GM18907 (cell line): ENCODE data around the gene STRA8.
A peak's percentile ranks its signal among the peaks of the same experiment; 100 is the strongest.

Experiments
- ATAC-seq: cut with Tn5 transposase; IDR thresholded peaks from one replicate; pipeline ENCODE4 v1.9.1; 2021; ENCODE audit warnings: mild to moderate bottlenecking, moderate library complexity; ENCODE audit not compliant: unreplicated experiment

The STRA8 gene

GRCh38 chr7:135262623-135263320 lies 29.1 kb downstream of the STRA8 start:
- ATAC-seq = no peak

GRCh38 chr7:135263321-135263970 lies 29.8 kb downstream of the STRA8 start:
- ATAC-seq = no peak

GRCh38 chr7:135265637-135266036 lies 32.0 kb downstream of the STRA8 start:
- no peak for ATAC-seq

GRCh38 chr7:135269921-135270320 lies 36.3 kb downstream of the STRA8 start:
- no peak for ATAC-seq

GRCh38 chr7:135270577-135271254 lies 37.1 kb downstream of the STRA8 start:
- no peak for ATAC-seq

GRCh38 chr7:135271255-135271615 lies 37.6 kb downstream of the STRA8 start:
- ATAC-seq = no peak

- no peak for ATAC-seq
These were observed 38.7 kb downstream of the STRA8 start for GRCh38 chr7:135272303-135272702.

GRCh38 chr7:135273581-135273980 lies 39.9 kb downstream of the STRA8 start:
- ATAC-seq = no peak

GRCh38 chr7:135274495-135275268 lies 41.0 kb downstream of the STRA8 start:
- ATAC-seq = peak; percentile 78

GRCh38 chr7:135275971-135276580 lies 42.4 kb downstream of the STRA8 start:
- ATAC-seq = no peak

- ATAC-seq = no peak
These were observed 43.5 kb downstream of the STRA8 start for GRCh38 chr7:135277161-135277560.

GRCh38 chr7:135281363-135281949 lies 47.8 kb downstream of the STRA8 start:
- ATAC-seq = peak; percentile 96

- no peak for ATAC-seq
These were observed 49.1 kb downstream of the STRA8 start for GRCh38 chr7:135282561-135283254.

GRCh38 chr7:135283959-135284638 lies 50.5 kb downstream of the STRA8 start:
- no peak for ATAC-seq

GRCh38 chr7:135285547-135286233 lies 52.1 kb downstream of the STRA8 start:
- ATAC-seq = no peak

GRCh38 chr7:135286876-135287275 lies 53.2 kb downstream of the STRA8 start:
- no peak for ATAC-seq

GRCh38 chr7:135290594-135290993 lies 57.0 kb downstream of the STRA8 start:
- ATAC-seq = no peak

GRCh38 chr7:135291809-135292253 lies 58.2 kb downstream of the STRA8 start:
- no peak for ATAC-seq

- no peak for ATAC-seq
These were observed 65.6 kb downstream of the STRA8 start for GRCh38 chr7:135299235-135299634.
